Activated CD4-positive, alpha-beta T cell treated with anti-CD3 and anti-CD28 coated beads, Interleukin-2, amount 50 U/mL, for 24 hours (primary cell): Measurements from ENCODE around the gene ASCC2.

Experiments used
- DNase-seq, 2 donors: peaks; one replicate each; pipeline ENCODE4 v3.0.0-alpha.2; 2020; ENCODE audit warnings: low read depth in 1 of 2, low spot score in 1 of 2

Gene ASCC2

GRCh38 chr22:29817724-29818123 lies 20.4 kb downstream of the ASCC2 start:
- no peak for DNase-seq

GRCh38 chr22:29816980-29817379 lies 21.1 kb downstream of the ASCC2 start:
- no peak for DNase-seq

DNA sequence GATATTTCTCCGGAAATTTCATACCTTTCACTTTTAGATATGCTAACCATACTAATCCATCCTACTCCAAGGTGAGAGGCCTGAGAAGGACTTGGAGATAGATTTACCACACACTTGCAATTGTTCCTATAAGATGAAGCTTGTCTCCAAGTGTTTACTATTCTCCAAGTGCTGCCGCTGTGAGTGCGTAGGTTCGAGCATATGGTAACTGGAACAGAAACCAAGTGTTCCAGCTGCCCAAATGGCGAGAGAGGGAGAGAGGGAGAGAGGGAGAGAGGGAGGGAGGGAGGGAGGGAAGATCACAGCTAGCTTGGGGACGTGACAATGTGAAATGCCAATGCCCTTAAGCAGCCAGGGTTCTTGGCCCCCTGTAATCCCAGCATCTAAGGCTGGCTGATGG lies 21.5 kb downstream of the ASCC2 start:
- no peak for DNase-seq

DNA sequence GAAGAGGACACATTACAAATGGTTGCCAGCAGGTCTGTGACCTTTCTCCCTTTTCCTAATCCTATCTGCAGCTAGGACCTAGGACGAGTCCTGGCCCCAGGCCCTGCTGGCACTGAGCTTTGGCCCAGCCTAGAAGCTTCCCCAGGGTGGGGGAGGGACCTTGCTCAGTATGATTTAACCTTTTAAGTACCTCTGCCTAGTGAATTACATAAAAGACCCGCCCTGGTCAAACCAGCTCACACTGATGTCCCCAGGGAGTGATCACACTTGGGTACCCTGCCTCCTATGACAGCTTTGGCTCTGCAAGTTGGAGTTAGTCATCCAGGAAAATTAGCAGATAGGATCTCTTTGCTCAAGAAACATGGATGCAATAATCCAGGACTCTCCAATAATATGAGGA lies 21.9 kb downstream of the ASCC2 start:
- DNase-seq: no peak

DNA sequence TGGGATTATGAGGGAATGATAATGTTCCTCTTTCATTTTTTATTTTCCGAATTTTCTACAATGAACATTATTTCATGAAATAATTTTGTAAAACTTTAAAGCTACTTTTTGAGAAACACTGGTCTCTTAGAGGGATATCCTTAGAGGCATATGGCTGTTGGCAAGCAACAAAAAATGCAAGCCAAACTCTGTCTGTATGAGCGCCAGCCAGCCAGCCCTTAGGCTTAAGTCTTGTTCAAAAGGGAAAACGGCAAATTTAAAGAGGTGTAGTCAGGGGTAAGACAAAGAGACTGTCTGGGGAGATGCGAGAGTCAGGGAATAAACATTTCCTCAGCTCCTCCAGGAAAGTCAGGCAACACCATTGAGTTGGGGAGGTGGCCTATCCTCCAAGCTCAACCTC lies 22.5 kb downstream of the ASCC2 start:
- no peak for DNase-seq

DNA sequence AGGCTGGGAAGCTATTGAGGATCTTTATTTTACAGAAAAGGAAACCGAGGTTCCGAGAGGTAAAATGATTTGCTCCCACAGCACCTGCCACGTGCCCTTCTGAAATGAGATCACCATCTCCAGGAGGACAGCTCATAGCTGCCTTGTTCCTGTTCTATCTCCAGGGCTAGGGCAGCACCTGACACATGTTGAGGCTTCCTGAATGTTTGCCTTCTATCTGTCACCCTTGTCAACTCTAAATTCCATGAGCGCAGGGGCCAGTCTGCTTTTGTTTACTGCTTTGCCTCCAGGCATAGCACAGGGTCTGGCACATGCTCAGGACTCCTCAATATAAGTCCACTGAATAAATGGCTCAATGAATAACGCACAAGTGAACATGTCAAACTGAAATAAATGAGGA lies 24.1 kb downstream of the ASCC2 start:
- no peak for DNase-seq

DNA sequence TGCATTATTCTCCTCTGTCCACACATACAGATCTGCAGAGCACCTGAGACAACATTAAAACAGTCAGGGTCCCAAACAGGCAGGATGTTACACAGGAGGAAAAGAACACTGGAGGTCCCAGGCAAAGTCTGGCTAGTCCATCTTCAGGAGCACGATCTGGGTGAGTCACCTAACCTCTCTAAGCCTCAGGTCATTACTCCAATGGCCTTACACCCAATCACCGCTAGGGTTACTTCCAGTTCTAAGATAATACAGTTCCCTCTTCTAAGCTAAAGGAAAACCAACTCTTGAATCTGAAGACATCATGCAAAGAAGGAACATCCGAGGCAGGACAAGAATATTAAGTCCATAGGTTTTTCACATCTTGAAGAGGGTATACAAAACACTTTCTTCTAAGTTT lies 24.5 kb downstream of the ASCC2 start:
- DNase-seq: no peak

DNA sequence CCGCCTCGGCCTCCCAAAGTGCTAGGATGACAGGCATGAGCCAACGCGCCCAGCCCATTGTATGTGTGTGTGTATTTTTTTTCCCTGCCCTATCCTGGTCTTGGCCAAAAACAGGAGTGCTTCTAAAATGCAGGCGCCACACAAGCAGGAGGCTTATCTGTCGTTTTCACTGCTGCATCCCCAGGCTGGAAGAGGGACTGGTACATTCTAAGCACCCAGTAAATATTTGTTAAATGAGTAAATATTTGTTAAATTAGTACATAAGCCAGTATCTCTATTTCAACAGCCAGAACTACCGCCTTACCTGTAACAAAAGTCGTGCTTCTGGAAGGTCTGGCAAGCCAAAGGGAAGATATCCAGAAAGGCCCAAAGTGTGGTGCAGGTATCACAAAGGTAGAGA lies 24.9 kb downstream of the ASCC2 start:
- DNase-seq: no peak

- DNase-seq: no peak
Measured at GRCh38 chr22:29811377-29811776, 26.7 kb downstream of the ASCC2 start.

- DNase-seq: no peak
Measured at GRCh38 chr22:29810216-29810615, 27.9 kb downstream of the ASCC2 start.

DNA sequence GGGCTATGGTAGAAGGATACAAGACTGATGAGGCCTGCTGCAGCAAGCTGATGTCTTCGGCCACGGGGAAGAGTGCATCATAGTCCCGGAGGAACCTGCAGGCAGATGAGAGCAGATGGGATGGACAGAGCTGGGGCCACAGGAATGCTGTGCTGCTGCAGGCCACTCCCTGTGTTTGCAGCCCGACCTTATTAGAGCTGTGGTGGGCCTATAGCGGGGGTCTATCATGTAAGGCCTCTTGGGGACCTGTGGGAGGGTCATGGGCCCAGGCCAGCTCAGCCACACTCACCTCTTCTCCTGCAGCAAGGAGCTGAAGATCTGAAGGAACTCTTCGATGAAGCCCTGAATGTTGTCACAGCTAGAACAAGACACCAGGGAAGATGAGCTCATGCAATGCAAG lies 31.9 kb downstream of the ASCC2 start:
- no peak for DNase-seq

DNA sequence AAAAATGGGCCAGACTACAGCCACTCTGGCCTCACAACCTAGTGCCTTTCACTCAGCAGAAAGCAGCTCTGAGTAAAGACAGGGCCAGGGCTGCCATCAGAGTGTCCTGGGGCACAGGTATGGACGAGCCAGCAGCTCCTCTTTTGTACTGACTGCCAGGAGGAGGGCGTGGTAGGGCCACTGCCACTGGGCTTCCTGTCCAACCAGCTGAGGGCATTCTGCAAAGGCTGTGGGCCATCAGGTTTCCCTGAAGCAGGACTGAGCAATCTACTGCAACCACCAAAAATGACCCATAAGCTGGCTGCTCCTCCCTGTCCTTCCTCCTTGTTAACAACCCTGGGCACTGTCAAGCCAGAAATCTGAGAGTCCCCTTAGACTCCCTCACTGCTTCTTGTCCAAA lies 33.1 kb downstream of the ASCC2 start:
- DNase-seq: no peak

DNA sequence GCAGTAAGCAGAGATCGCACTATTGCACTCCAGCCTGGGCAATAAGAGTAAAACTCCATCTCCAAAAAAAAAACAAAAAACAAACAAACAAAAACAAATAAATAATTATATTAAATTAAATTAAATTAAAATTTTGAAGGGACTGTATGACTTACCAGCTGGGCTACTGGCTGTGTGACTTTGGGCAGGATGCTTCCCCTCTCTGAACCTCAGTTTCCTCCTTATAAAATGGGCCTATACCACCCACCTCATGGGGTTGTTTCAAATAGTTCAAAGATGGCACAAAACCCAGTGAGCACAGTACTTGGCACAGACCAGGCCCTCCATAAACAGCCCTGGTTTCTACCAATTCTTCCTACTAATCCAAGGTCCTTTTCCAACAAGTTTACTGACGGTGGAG lies 34.9 kb downstream of the ASCC2 start:
- DNase-seq: no peak

- DNase-seq: no peak
Measured at GRCh38 chr22:29801796-29802195, 36.3 kb downstream of the ASCC2 start.

GRCh38 chr22:29801153-29801552 lies 36.9 kb downstream of the ASCC2 start:
- no peak for DNase-seq

GRCh38 chr22:29799217-29799680 lies 38.8 kb downstream of the ASCC2 start:
- DNase-seq: no peak

- DNase-seq: no peak
Measured at GRCh38 chr22:29798801-29799200, 39.3 kb downstream of the ASCC2 start.

GRCh38 chr22:29798318-29798717 lies 39.8 kb downstream of the ASCC2 start:
- DNase-seq: no peak

DNA sequence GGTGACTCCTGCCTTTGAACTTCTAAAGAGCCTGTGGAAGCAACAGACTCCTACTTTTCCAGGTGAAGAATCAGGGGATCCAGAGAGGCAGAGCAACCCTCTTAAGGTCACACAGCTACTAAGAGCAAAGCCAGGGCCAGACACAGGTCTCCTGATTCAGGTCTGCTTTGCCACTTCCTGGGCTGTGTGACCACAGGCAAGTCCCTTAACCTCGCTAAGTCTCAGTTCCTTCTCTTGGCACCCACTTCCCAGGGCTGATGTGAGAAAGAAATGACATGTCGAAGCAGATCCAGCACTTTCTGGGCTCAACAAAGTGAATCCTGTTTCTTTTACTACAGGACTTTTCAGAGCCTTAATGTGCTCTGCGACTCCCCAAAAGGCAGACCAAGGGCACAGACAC lies 40.7 kb downstream of the ASCC2 start:
- DNase-seq: no peak

DNA sequence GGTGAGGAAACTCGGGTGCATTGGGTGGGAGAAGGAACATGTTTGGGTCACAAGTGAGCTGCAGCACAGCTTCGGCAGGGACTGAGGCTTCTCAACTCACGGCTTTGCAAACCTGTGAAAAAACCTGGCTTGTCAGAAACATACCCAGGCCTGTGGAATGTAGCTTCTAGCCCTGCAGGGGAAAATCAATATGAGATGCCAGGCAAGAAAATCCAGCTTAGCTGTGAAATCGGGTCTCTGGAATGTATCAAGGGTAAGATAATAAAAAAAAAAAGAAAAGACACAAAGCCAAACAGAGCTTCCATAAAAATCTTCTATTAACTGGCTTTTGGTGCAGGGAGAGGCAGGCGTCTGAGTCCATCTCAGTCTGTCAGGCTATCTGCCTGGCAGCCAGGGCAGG lies 42.4 kb downstream of the ASCC2 start:
- no peak for DNase-seq

DNA sequence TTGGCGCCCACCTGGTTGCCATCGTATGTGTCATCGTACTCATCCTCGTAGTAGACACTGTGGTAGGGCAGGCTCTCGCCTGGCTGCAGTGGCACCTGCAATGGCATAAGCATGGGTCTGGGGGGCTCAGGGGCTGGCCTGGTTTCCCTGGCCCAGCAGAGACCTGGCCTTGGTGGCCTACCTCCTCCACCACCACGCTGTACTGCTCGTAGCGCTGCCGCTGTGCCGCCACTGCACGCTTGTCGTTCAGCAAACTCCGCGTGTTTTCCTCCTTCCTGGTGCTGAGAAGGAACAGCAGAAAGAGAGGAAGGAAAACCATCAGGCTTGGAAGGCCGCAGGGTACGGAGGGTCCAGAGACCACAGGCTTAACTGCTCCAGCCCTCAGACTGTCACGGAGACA lies 44.7 kb downstream of the ASCC2 start:
- DNase-seq: no peak

DNA sequence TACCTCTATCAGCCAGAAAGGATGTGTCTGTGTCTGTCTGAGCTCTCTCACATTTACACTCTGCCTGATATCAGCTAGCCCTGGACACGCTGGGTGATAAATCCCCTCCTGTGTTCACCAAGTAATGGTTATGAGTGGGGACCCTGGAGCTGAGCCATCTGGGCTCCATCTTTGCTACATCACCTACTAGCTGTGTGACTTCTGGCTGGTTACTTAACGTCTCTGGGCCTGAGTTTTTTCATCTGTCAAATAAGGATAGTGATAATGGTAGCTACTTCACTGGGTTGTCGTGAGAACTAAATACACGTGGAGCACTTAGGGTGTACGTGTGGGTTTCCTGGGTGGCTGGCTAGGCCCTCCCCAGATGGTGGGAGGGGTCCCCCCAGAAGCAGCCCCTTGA lies 48.0 kb downstream of the ASCC2 start:
- no peak for DNase-seq

DNA sequence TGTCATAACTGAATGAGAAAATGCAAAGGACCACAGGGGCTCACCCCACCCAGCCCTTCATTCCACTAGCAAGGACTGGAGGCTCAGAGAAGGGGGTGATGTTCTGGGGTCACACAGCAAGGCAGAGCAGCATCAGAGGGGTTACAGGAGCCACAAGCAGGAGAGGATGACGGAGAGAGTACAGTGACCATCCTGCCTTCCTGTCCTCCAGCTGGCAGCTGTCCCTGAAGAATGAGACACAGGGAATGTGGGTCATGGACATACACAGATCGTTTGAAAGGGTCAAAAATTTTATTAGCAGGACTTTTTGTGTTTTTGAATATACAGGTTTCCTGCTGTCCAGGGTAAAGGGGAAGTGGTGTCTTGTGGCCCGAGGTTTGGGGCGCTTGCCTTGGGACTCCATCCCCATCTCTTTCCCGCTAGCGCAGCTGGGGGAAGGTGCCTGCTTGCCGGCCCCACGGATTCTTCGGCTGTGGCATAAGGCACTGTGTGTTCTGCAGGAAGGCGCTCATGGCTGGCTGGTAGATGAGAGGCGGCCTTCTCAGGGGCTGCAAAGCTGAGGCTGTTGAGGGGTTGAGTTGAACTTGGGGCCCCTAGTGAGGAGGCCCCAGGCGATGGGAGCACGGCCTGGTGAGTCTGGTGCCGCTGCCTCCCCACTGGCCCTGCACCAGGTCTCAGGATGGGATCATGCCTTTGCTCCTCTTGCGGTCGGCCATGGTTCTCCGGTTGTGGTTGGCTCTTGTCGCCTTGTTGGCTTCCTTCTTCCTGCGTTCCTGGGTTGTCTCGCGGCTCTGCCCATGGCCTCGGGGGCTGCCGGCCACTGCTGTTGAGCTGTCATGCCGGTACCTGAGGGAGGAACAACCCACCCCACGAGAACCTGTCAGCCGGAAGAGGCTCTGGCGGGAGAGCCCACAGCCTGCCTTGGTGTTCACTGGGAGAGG lies 49.5 kb downstream of the ASCC2 start:
- DNase-seq: no peak
